Ureter (tissue), 1 donor: ENCODE data around the gene CPED1. TPM values are rescaled to one million over a fixed set of nuclear protein-coding genes. Genes with fewer than 3 reads are reported as not detected.

Source experiments
- DNase-seq: peaks from one replicate; pipeline ENCODE4 v3.0.0-alpha.2; 2020; ENCODE audit warnings: low spot score
- total RNA-seq: library from RNA; stranded (reverse); gene quantifications from one replicate; pipeline ENCODE4 v1.2.4, GENCODE V29; 2023
- donor health status: DM: yes; HTN: yes; CAD: no.

CPED1 gene
- total RNA-seq, 1 donor from 2014 or later: 61.4 TPM

DNA sequence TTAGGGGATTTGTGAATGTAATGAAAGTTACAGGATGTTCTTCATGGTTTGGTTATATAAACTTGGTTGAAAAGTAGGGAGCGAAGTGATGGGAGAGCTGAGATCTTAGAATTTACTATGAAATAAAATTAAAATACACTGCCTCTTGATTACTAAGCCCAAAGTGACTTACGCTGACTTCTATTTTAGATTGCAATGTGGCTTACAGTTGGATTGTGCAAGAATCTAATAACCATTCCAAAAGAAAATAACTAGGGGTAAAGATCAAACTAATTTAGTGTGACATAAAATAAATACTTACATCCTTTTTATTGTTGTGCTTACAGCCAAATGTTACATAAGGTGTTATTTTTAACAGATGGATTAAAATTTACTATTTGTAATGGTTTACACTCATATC, 355.6 kb downstream of the CPED1 start:
- DNase-seq: no peak

DNA sequence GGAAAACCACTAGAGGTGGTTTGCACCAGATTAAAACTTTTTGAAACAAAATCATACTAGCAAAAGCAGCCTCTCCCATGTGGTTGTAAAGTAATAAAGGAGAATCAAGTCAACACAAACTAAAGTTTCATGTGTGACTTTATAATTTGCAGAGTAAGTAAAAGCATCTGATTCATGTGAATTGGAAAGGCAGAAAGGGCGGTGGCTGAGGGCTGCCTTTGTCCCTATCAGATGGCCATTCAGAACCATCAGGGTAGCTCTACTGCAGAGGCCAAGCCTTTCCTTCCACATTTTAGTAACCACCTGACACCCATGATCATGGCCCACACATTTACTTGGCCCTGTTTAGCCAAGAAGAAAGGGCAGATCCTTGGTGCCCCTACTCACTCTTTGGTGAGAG, 356.0 kb downstream of the CPED1 start:
- DNase-seq: no peak

Other genes starting within 250 kb of the CPED1 start
- 18.8 TPM for gene TSPAN12, start 130.6 kb upstream of the CPED1 start, total RNA-seq
- 21.7 TPM for gene ING3, start 37.9 kb upstream of the CPED1 start, total RNA-seq